NCI-H2227 (cell line): Measurements from ENCODE around the gene ETV6.
"Not testable (repeated sequence)": the region's sequence is repeated elsewhere in the genome, so short reads cannot be mapped to it uniquely, and the experiment has no call there.

ENCODE experiments used
- DNase-seq: peaks from one replicate; lab custom pipeline; 2025; ENCODE audit not compliant: unreplicated experiment; lab: John Stamatoyannopoulos, UW

ETV6 gene

DNA sequence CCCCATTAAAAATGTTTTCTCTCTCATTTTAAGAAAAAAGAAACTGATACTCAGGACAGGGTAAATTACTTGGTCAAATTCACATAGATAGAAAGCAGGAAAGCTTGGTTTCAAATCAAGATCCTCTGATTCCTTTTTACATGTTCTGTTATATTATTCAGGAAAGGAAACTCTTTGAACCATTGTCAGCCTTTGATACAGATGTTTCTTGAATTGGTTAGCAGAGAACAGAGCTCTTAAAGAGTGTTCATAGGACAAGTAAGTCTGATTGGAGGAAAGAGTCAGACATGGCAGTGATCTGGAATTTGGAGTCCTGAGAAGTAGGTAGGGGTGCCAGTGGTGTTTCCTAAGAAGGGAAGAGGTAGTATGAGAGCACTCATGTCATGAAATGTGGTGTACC is 256.1 kb downstream of the ETV6 start:
- DNase-seq, result no peak

DNA sequence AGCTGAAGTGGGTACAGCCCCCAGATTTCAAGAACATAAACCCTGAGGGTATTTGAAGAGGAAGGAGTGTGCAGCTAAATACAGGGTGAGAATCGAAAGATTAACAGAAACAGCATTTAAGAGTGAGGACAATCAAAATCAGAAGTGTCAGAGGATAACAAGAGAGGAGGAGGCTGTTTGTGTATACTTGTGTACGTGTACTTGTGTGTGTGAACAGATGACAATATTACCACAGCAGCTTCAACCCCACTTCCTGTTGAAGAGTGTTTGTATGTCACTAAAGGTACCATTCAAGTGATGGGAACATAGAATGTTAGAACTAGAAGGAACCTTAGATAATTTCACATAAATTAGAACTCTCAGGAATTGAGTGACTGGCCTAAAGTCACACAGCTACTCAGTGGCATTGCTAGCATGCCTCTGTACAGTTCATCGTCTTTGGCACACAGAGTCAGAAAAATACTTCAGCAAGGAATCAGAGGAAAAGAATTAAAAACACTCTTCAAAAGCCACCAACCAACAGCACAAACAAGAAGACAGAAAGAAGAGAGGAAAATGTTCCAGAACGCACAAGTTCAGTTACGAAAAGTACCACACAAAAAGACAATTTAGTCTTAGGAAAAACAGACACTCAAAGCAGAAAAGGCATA is 256.9 kb downstream of the ETV6 start:
- DNase-seq, result no peak

- DNase-seq, result no peak
These were observed 258.2 kb downstream of the ETV6 start for GRCh38 chr12:11907625-11908024.

DNA sequence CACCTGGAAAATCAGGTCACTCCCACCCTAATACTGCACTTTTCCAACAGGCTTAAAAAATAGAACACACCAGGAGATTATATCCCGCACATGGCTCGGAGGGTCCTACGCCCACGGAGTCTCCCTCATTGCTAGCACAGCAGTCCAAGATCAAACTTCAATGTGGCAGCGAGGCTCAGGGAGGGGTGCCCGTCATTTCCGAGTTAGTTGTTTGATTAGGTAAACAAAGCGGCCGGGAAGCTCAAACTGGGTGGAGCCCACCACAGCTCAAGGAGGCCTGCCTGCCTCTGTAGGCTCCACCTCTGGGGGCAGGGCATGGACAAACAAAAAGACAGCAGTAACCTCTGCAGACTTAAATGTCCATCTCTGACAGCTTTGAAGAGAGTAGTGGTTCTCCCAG is 259.9 kb downstream of the ETV6 start:
- DNase-seq, result not testable (repeated sequence)

DNA sequence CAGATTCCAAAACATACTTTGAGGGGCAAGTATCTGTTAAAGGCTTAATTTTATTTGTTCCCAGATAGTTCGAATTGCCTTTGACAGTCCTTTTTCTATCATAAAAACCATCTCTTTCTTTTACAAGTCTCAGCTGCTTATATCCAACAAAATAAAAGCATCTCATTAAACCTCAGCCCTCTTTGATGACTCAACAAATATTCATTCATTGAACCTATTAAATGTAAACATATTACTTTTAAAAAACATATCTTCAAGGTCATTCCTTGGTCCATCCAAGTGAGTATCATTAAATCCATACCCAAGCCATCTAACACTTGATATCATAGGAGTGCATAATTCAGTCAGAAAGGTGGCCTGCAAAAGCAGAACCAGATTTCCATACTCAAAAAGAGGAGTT is 266.6 kb downstream of the ETV6 start:
- DNase-seq, result no peak

DNA sequence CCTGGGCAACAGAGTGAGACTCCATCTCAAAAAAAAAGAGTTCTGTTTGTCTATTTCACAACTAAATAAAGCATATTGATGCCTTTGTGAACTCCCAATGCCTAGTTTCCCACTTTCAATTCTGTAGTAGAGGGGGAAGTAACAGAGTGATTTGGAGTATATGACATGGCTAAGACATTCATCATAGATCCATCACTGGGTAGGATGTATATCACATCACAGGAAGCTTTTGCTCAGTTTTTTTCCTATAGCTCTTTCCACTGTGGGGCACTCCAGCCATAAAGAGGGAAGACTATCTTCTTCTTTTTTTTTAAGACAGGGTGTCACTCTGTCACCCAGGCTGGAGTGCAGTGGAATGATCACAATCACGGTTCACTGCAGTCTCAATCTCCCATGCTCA is 267.3 kb downstream of the ETV6 start:
- DNase-seq, result no peak

- no peak for DNase-seq
These were observed 268.0 kb downstream of the ETV6 start for GRCh38 chr12:11917501-11917900.

DNA sequence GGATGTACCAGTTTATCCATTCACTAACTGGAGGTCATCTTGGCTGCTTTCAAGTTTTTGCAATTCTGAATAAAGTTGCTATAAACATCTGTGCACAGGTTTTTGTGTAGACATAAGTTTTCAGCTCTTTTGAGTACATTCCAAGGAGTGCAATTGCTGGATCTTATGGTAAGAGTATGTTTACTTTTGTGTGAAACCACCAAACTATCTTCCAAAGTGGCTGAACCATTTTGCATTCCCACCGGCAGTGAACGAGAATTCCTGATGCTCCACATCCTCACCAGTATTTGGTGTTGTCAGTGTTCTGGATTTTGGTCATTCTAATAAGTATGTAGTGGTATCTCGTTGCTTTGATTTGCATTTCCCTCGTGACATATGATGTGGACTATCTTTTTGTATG is 270.8 kb downstream of the ETV6 start:
- DNase-seq, result no peak

- no peak for DNase-seq
These were observed 272.9 kb downstream of the ETV6 start for GRCh38 chr12:11922361-11922760.

DNA sequence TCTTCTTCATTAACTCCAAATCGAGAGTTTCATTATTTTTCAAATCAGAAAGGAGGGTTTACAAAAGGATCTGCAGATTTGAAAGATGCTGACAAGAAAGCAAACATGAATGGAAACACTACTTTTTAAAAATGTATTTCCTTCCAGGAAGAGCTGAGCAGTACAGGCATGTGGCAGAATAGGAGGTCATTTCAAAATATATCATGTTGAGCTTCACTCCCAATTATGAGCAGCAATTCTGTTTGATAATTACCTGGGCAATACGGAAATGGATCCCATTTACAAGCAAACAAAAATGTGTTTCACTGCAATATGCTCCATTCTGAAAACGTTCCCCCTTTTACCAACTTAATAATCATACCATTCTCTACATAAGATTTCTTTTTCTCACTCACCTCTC is 273.6 kb downstream of the ETV6 start:
- no peak for DNase-seq

DNA sequence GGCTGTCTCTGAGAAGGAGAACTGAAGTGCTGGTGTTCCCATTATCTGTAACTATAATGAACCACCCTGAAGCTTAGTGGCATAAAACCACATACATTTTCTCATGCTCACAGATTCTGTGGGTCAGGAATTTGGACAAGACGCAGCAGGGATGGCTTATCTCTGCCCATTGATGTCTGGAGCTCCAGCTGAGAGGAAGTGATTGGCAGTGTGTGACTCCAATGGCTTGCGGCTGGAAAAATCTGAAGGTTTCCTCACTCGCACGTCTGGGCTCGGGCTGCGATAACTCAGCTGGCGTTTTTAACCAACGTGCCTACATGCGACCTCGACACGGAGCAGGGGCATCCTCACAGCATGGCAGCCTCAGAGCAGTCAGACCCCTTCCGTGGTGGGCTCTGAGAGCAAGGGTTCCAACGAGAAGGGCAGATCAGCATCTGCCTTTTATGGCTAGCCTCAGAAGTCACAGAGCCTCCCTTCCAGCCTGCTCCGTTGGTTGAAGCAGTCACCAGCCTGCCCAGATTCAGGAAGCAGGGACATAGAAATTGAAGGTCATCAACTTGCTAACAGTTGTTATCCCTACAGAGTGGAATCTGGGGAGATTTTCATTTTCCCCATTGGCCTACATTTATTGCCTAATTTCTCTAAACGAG is 277.9 kb downstream of the ETV6 start:
- DNase-seq, result peak; percentile 3

- DNase-seq, result no peak
These were observed 280.2 kb downstream of the ETV6 start for GRCh38 chr12:11929714-11930113.

DNA sequence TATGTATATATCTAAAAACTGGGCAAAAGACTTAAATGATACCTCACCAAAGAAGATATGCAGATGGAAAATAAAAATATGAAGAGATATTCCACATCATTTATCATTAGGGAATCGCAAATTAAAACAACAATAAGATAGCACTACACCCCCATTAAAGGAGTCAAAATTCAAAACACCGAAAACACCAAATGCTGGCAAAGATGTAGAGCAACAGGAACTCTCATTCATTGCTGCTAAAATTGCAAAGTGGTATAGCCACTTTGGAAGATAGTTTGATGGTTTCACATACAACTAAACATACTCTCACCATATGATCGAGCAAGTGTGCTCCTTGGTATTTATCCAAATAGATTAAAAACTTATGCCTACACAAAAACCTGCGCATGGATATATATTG is 289.7 kb downstream of the ETV6 start:
- DNase-seq, result no peak

DNA sequence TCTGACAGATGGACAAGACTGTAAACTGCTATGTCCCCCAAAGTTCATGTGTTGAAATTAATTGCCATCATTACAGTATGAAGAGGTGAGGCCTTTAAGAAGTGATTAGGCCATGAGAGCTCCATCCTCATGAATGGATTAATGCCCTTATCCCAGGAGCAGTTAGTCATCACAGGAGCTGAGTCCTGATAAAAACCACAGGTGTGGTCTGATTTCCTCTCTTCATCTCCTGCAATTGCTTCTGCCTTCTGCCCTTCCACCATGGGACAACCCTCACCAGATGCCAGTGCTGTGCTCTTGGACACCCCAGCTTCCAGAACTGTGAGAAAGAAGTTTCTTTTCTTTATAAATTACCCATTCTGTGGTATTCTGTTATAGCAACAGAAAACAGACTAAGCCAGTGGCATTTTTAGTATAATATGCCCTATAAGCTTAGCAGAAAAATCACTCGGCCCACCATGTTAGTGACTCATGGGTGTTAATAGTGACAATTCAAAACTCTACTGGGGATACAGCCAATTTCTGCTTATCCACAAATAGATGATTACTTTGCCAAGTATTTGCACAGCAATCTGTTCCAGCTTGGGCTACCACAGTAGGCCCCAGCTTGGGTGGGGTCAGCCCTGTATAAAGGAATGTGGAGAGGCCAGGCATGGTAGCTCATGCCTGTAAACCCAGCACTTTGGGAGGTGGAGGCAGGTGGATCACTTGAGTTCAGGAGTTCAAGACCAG is 292.3 kb downstream of the ETV6 start:
- DNase-seq, result no peak

DNA sequence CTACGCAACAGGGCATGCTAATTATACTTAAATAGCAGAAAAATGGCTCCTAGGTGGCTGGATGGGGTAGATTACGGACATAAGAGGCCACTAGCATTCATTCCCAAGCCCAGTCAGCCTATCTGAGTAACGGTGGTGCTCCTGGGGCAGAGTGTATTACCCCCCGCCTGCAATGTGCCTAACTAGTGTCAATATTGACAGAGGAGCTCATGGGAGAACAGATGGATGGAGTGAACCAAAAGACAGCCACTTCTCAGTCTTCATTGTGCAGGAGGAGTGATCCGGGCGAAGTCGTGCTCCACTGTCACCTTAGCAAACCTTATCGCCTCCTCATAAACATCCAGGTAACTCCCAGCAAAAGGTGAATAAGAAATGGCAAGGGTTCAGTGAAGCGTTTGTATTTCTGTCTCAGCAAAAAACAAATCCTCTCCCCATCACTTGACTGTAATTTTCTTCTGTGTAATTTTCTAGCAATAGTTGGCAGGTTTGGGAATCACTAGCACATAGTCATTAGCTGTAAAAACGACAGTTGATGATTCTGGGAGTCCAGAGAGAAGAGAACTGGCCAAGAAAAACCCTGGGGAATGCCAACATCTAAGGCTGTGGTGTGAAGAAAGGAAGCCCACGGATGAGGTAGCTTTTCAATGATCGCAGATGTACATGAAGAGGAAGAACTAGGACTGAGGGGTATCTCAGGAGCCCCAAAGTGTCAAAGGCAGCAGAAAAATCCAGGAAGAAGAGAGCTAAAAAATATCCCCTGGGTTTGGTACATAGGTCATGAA is 294.6 kb downstream of the ETV6 start:
- DNase-seq, result peak; percentile 8
